ENCODE measurements around the gene NELL1.

NELL1 gene

GRCh38 chr11:20966489-20966888 is 297.1 kb downstream of the NELL1 start:
- FAIRE-seq (no peak), DNase-seq (ENCODE audit: insufficient read length, low spot score) (no peak)
- TF ChIP-seq CTCF (IDR thresholded peaks at IDR 0.05; ENCODE audit: insufficient read depth, missing control alignments), result no peak

- FAIRE-seq (no peak), DNase-seq (ENCODE audit: insufficient read length, low spot score) (no peak)
- TF ChIP-seq CTCF (IDR thresholded peaks at IDR 0.05; ENCODE audit: insufficient read depth, missing control alignments), result no peak
Observed at GRCh38 chr11:20973940-20974559, 304.7 kb downstream of the NELL1 start.

GRCh38 chr11:20980736-20981135 is 311.4 kb downstream of the NELL1 start:
- no peak for TF ChIP-seq CTCF (IDR thresholded peaks at IDR 0.05; ENCODE audit: insufficient read depth, missing control alignments)
- FAIRE-seq, result no peak
- no peak for DNase-seq (ENCODE audit: insufficient read length, low spot score)

GRCh38 chr11:20990447-20990846 is 321.1 kb downstream of the NELL1 start:
- no peak for TF ChIP-seq CTCF (IDR thresholded peaks at IDR 0.05; ENCODE audit: insufficient read depth, missing control alignments)
- DNase-seq (ENCODE audit: insufficient read length, low spot score) (no peak), FAIRE-seq (no peak)

GRCh38 chr11:20991471-20991870 is 322.1 kb downstream of the NELL1 start:
- FAIRE-seq, result no peak
- no peak for DNase-seq (ENCODE audit: insufficient read length, low spot score)

GRCh38 chr11:21007297-21007696 is 337.9 kb downstream of the NELL1 start:
- FAIRE-seq, result no peak
- no peak for DNase-seq (ENCODE audit: insufficient read length, low spot score)
- TF ChIP-seq CTCF (IDR thresholded peaks at IDR 0.05; ENCODE audit: insufficient read depth, missing control alignments), result no peak

More at GRCh38 chr11:20991471-20991870, 322.1 kb downstream of the NELL1 start:
- TF ChIP-seq CTCF (IDR thresholded peaks at IDR 0.05; ENCODE audit: insufficient read depth, missing control alignments), result no peak

- DNase-seq (ENCODE audit: insufficient read length, low spot score) (no peak), FAIRE-seq (no peak)
Observed at GRCh38 chr11:21018248-21018647, 348.9 kb downstream of the NELL1 start.

More at GRCh38 chr11:21018248-21018647, 348.9 kb downstream of the NELL1 start:
- TF ChIP-seq CTCF (IDR thresholded peaks at IDR 0.05; ENCODE audit: insufficient read depth, missing control alignments), result no peak

Measured in D721Med (cell line).